KG1 (cell line): ENCODE measurements around the gene ETV2.
"Not testable (repeated sequence)": the region's sequence is repeated elsewhere in the genome, so short reads cannot be mapped to it uniquely, and the experiment has no call there.

ENCODE experiments used
- DNase-seq: peaks from one replicate; lab custom pipeline; 2025; lab: John Stamatoyannopoulos, UW

ETV2 gene

GRCh38 chr19:35657904-35658700 is 16.6 kb downstream of the ETV2 start:
- no peak for DNase-seq

GRCh38 chr19:35661995-35662340 is 20.4 kb downstream of the ETV2 start:
- DNase-seq: no peak

- no peak for DNase-seq
Observed at GRCh38 chr19:35663981-35664380, 22.4 kb downstream of the ETV2 start.

- no peak for DNase-seq
Observed at GRCh38 chr19:35665157-35665556, 23.6 kb downstream of the ETV2 start.

- DNase-seq: no peak
Observed at GRCh38 chr19:35665604-35666003, 24.1 kb downstream of the ETV2 start.

GRCh38 chr19:35666251-35666913 is 24.8 kb downstream of the ETV2 start, which contains the start of gene UPK1A:
TSS of gene UPK1A (plus strand) at chr19:35666517. CDS start at chr19:35666813, 296 bp downstream.
- DNase-seq: no peak

GRCh38 chr19:35669566-35669965 is 28.0 kb downstream of the ETV2 start:
- DNase-seq: no peak

- no peak for DNase-seq
Observed at GRCh38 chr19:35669974-35670373, 28.4 kb downstream of the ETV2 start.

- no peak for DNase-seq
Observed at GRCh38 chr19:35670686-35671085, 29.1 kb downstream of the ETV2 start.

- no peak for DNase-seq
Observed at GRCh38 chr19:35671818-35672217, 30.3 kb downstream of the ETV2 start.

- DNase-seq: no peak
Observed at GRCh38 chr19:35673121-35673804, 31.7 kb downstream of the ETV2 start.

GRCh38 chr19:35675589-35676140 is 34.1 kb downstream of the ETV2 start:
- no peak for DNase-seq

- DNase-seq: no peak
Observed at GRCh38 chr19:35689836-35690235, 48.3 kb downstream of the ETV2 start.

- DNase-seq: not testable (repeated sequence)
Observed at GRCh38 chr19:35691106-35691505, 49.6 kb downstream of the ETV2 start.

GRCh38 chr19:35692010-35692409 is 50.5 kb downstream of the ETV2 start:
- no peak for DNase-seq

GRCh38 chr19:35693422-35693821 is 51.9 kb downstream of the ETV2 start:
- DNase-seq: no peak

GRCh38 chr19:35693835-35694599 is 52.5 kb downstream of the ETV2 start:
- peak; percentile 83 for DNase-seq
